Right lobe of liver (tissue), 4 donors: ENCODE data around the gene ZNF460.

Experiments
- CTCF ChIP-seq, 4 donors: fragments of 200-600 bp in 3 of 4; fragments of 450-650 bp in 1 of 4; IDR thresholded peaks; one replicate each; pipeline versions ENCODE4 v1.5.1 to v1.8.0; 2016 to 2022; ENCODE audit warnings: antibody characterized with exemption in 4 of 4, mild to moderate bottlenecking in 2 of 4
- POLR2A ChIP-seq: fragments of 450-650 bp; IDR thresholded peaks from one replicate; pipeline ENCODE4 v1.6.1; 2017; ENCODE audit warnings: antibody characterized with exemption, mild to moderate bottlenecking
- donor health status: DM: no; HTN: no; CAD: no.
- donor health status: DM: no; HTN: no; CAD: no.
- donor health status: DM: no; HTN: yes; CAD: no.

DNA sequence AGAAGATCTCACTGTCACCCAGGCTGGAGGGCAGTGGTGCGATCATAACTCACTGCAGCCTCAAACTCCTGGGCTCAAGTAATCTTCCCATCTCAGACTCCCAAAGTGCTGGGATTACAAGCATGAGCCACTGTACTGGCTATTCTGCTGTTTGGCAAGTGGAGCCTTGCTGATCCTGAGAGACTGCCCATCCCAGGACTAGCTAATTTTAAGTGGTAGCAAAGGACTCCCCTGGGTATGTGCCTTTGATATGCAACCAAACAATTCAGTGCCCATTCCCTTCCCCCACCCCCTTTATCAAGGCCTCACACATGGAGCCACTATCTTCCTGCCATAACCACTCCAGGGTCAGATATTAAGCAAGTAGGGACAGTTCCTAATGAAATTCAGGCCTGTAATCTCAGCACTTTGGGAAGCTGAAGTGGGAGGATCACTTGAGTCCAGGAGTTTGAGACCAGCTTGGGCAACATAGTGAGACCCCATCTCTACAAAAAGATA is 17.0 kb upstream of the ZNF460 start:
- TF ChIP-seq CTCF (IDR thresholded peaks at IDR 0.05) (no peak), POLR2A (no peak)
